T-helper 2 cell treated with Interferon-gamma antibody and Interleukin-4, amounts not matched to agents 100 ng/mL and 5 ng/mL, for 36 hours (primary cell): ENCODE data around the gene CYB5R4. TPM values are rescaled to one million over a fixed set of nuclear protein-coding genes. Genes with fewer than 3 reads are reported as not detected.

Experiments used
- intact Hi-C: fragments of 100-400 bp; cut with micrococcal nuclease; formaldehyde crosslinking; loops from one replicate; pipeline ENCODE4 v1.15.1; 2023
- total RNA-seq: library from RNA; stranded (reverse); gene quantifications from 2 replicates; pipeline ENCODE4 v1.2.3, GENCODE V29; 2022

Gene CYB5R4
- total RNA-seq, 1 donor from 2014 or later: 31.2 TPM

GRCh38 chr6:83976871-83977270, 117.4 kb downstream of the CYB5R4 start:
- intact Hi-C loops: no loop called here

GRCh38 chr6:83978324-83978734, 118.8 kb downstream of the CYB5R4 start:
- intact Hi-C loops: no loop called here

GRCh38 chr6:83978997-83979396, 119.5 kb downstream of the CYB5R4 start:
- intact Hi-C loops: no loop called here

- intact Hi-C loops: no loop called here
These were observed 124.9 kb downstream of the CYB5R4 start for GRCh38 chr6:83984411-83984810.

- intact Hi-C loops: no loop called here
These were observed 125.8 kb downstream of the CYB5R4 start for GRCh38 chr6:83985308-83985713.

GRCh38 chr6:83985715-83986114, 126.2 kb downstream of the CYB5R4 start:
- intact Hi-C loops: no loop called here

GRCh38 chr6:83998021-83998584, 138.6 kb downstream of the CYB5R4 start:
- intact Hi-C loops: no loop called here

GRCh38 chr6:84001119-84001518, 141.6 kb downstream of the CYB5R4 start:
- intact Hi-C loops: no loop called here

- intact Hi-C loops: no loop called here
These were observed 142.7 kb downstream of the CYB5R4 start for GRCh38 chr6:84002226-84002625.

GRCh38 chr6:84003131-84003530, 143.6 kb downstream of the CYB5R4 start:
- intact Hi-C loops: no loop called here

GRCh38 chr6:84003654-84004053, 144.2 kb downstream of the CYB5R4 start:
- intact Hi-C loops: no loop called here

- intact Hi-C loops: no loop called here
These were observed 148.4 kb downstream of the CYB5R4 start for GRCh38 chr6:84007871-84008270.

GRCh38 chr6:84013354-84013753, 153.9 kb downstream of the CYB5R4 start:
- intact Hi-C loops: no loop called here

GRCh38 chr6:84013931-84014330, 154.4 kb downstream of the CYB5R4 start:
- intact Hi-C loops: no loop called here

- intact Hi-C loops: no loop called here
These were observed 156.5 kb downstream of the CYB5R4 start for GRCh38 chr6:84016029-84016428.

Other genes starting within 250 kb of the CYB5R4 start
- gene SNAP91, start 150.6 kb upstream of the CYB5R4 start, total RNA-seq: not detected in 2 replicates
- gene RIPPLY2, start 6.3 kb upstream of the CYB5R4 start, total RNA-seq: not detected in 2 replicates
- gene MRAP2, start 174.1 kb downstream of the CYB5R4 start, total RNA-seq: not detected in 2 replicates